ENCODE data around the gene INAFM2. TPM values are rescaled to one million over a fixed set of nuclear protein-coding genes. Genes with fewer than 3 reads are reported as not detected.

The INAFM2 gene
- total and polyA plus RNA-seq, 4 donors: 3.3 to 5.7 (median 4.4) TPM

- TF ChIP-seq TAF1 (conservative IDR thresholded peaks at IDR 0.05) (no peak), MAX (IDR thresholded peaks at IDR 0.05) (no peak), RAD21 (IDR thresholded peaks at IDR 0.05) (no peak), CTCF (IDR thresholded peaks at IDR 0.05; ENCODE audit: low read depth, low read length, missing input control) (no peak), SP1 (IDR thresholded peaks at IDR 0.05) (no peak), EGR1 (IDR thresholded peaks at IDR 0.05; ENCODE audit: low read depth in 2 of 2) (no peak), JUND (IDR thresholded peaks at IDR 0.05) (no peak), GABPA (IDR thresholded peaks at IDR 0.05 in 1 of 2, conservative IDR thresholded peaks at IDR 0.05 in 1 of 2) (no peak), HNF4A (conservative IDR thresholded peaks at IDR 0.05) (no peak)
- 92% methylated on average over 10 of the region's 10 CpGs for WGBS
- Histone ChIP-seq H3K9ac (ENCODE audit: low read depth in 1 of 2, low read length in 2 of 2) (no peak overlapping the region), H3K9me3 (ENCODE audit: control insufficient read depth in 4 of 4, low read length in 3 of 4) (no peaks in the 10 kb centered on the region), H3K27ac (ENCODE audit: low read depth in 1 of 2, low read length in 2 of 2) (no peak overlapping the region), H3K4me1 (ENCODE audit: control insufficient read depth in 4 of 4, insufficient read depth in 4 of 4, low read length in 3 of 4) (peaks cover 6 to 24% (median 13%) of the 10 kb centered on the region in 4 donors), H3K27me3 (ENCODE audit: control insufficient read depth in 4 of 4, insufficient read depth in 4 of 4, low read length in 3 of 4) (no peaks in the 10 kb centered on the region), H3K4me3 (ENCODE audit: low read depth in 1 of 3, low read length in 3 of 3) (no peak overlapping the region), H3K36me3 (ENCODE audit: control insufficient read depth in 4 of 4, insufficient read depth in 3 of 4, low read depth in 1 of 4, low read length in 3 of 4) (no peaks in the 10 kb centered on the region)
- no peak for DNase-seq (ENCODE audit: low spot score)
Measured at GRCh38 chr15:40369474-40369869, 46.0 kb downstream of the INAFM2 start.

GRCh38 chr15:40369971-40370370 lies 46.5 kb downstream of the INAFM2 start:
- Histone ChIP-seq H3K36me3 (ENCODE audit: control insufficient read depth in 4 of 4, insufficient read depth in 3 of 4, low read depth in 1 of 4, low read length in 3 of 4) (no peaks in the 10 kb centered on the region), H3K4me3 (ENCODE audit: low read depth in 1 of 3, low read length in 3 of 3) (no peak overlapping the region), H3K27ac (ENCODE audit: low read depth in 1 of 2, low read length in 2 of 2) (no peak overlapping the region), H3K4me1 (ENCODE audit: control insufficient read depth in 4 of 4, insufficient read depth in 4 of 4, low read length in 3 of 4) (peaks cover 6 to 24% (median 13%) of the 10 kb centered on the region in 4 donors), H3K9ac (ENCODE audit: low read depth in 1 of 2, low read length in 2 of 2) (no peak overlapping the region), H3K27me3 (ENCODE audit: control insufficient read depth in 4 of 4, insufficient read depth in 4 of 4, low read length in 3 of 4) (no peaks in the 10 kb centered on the region), H3K9me3 (ENCODE audit: control insufficient read depth in 4 of 4, low read length in 3 of 4) (no peaks in the 10 kb centered on the region)
- TF ChIP-seq RXRA (IDR thresholded peaks at IDR 0.05) (no peak), CTCF (IDR thresholded peaks at IDR 0.05; ENCODE audit: low read depth, low read length, missing input control) (no peak), RAD21 (IDR thresholded peaks at IDR 0.05) (no peak), JUND (IDR thresholded peaks at IDR 0.05) (no peak), HNF4G (IDR thresholded peaks at IDR 0.05) (no peak), SP1 (IDR thresholded peaks at IDR 0.05) (no peak), ATF3 (IDR thresholded peaks at IDR 0.05) (no peak), YY1 (IDR thresholded peaks at IDR 0.05) (no peak), FOXA2 (IDR thresholded peaks at IDR 0.05) (no peak), MAX (IDR thresholded peaks at IDR 0.05) (no peak), FOXA1 (IDR thresholded peaks at IDR 0.05) (no peak), GABPA (IDR thresholded peaks at IDR 0.05 in 1 of 2, conservative IDR thresholded peaks at IDR 0.05 in 1 of 2) (no peak), HNF4A (conservative IDR thresholded peaks at IDR 0.05) (no peak), TAF1 (conservative IDR thresholded peaks at IDR 0.05) (no peak), NR2F2 (IDR thresholded peaks at IDR 0.05) (no peak), REST (IDR thresholded peaks at IDR 0.05) (no peak), ZBTB33 (IDR thresholded peaks at IDR 0.05) (no peak), EGR1 (IDR thresholded peaks at IDR 0.05; ENCODE audit: low read depth in 2 of 2) (no peak)
- WGBS: 88% methylated on average over 13 of the region's 13 CpGs
- DNase-seq (ENCODE audit: low spot score): no peak

Measured in liver (tissue), 9 donors.